Epithelial cell of proximal tubule (primary cell): ENCODE measurements around the gene STX18. TPM values are rescaled to one million over a fixed set of nuclear protein-coding genes. Genes with fewer than 3 reads are reported as not detected.

Experiments used
- DNase-seq: peaks from one replicate; pipeline ENCODE4 v3.0.0-alpha.2; 2011; ENCODE audit warnings: low read depth
- H3K4me3 ChIP-seq: 2 replicates; pipeline ENCODE4 v1.5.1; 2011; ENCODE audit warnings: low read depth, mild to moderate bottlenecking, low read length
- CTCF ChIP-seq: conservative IDR thresholded peaks from 2 replicates; pipeline ENCODE4 v1.5.1; 2012; ENCODE audit warnings: low read depth, mild to moderate bottlenecking, low read length
- total RNA-seq: library from RNA; depleted of rRNA; stranded (reverse); fragments of >200 nt; gene quantifications from 2 replicates; pipeline ENCODE4 v1.2.3, GENCODE V29; 2015

Gene STX18
- total RNA-seq, 1 donor from 2014 or later, result 30.0 TPM

- no peak for DNase-seq
- H3K4me3 ChIP-seq, result no peak overlapping the region
- TF ChIP-seq CTCF, result no peak
Measured at GRCh38 chr4:4490041-4490440, 51.8 kb downstream of the STX18 start.

GRCh38 chr4:4488405-4489404 is 53.1 kb downstream of the STX18 start:
- TF ChIP-seq CTCF, result peak; percentile 95
- no peak for DNase-seq
- H3K4me3 ChIP-seq, result no peak overlapping the region

- no peak for DNase-seq
- no peak overlapping the region for H3K4me3 ChIP-seq
- TF ChIP-seq CTCF, result no peak
Measured at GRCh38 chr4:4486969-4487368, 54.9 kb downstream of the STX18 start.

GRCh38 chr4:4485806-4486205 is 56.0 kb downstream of the STX18 start:
- no peak for DNase-seq
- no peak overlapping the region for H3K4me3 ChIP-seq
- no peak for TF ChIP-seq CTCF

GRCh38 chr4:4481399-4481994 is 60.4 kb downstream of the STX18 start:
- TF ChIP-seq CTCF, result no peak
- H3K4me3 ChIP-seq, result no peak overlapping the region
- DNase-seq, result no peak

GRCh38 chr4:4480685-4481398 is 61.0 kb downstream of the STX18 start:
- peak; percentile 61 for TF ChIP-seq CTCF
- DNase-seq, result no peak
- no peak overlapping the region for H3K4me3 ChIP-seq
